ENCODE measurements around the gene ENTPD6. TPM values are rescaled to one million over a fixed set of nuclear protein-coding genes. Genes with fewer than 3 reads are reported as not detected.

ENTPD6 gene
- total RNA-seq, 1 experiment from 2014 or later: 80.4 TPM

GRCh38 chr20:25246182-25246999, 50.9 kb downstream of the ENTPD6 start:
- ChIA-PET POLR2A (ENCODE audit: unreplicated experiment) (interaction anchor here (0.6 kb wide), 4 partner anchors 19 to 1897 kb away, joined by 3 to 7 read pairs (median 3); no protein-coding TSS in a partner anchor), CTCF (interaction anchor here (0.6 to 2.4 kb wide), 4 partner anchors 9 to 386 kb away, joined by 3 to 22 read pairs (median 6); partner anchors contain the start of gene ENTPD6)
- intact Hi-C loops (cut with micrococcal nuclease; ENCODE audit: unreplicated experiment): loop anchor here (2.0 kb wide), 1 partner anchor 50 kb away; no protein-coding TSS in a partner anchor
- BruUV-seq (replicated peaks): TSS peak; percentile 65
- DNase-seq: no peak
- H3K9me2 ChIP-seq (ENCODE audit: insufficient read depth): no peaks in the 10 kb centered on the region
- H4K20me1 ChIP-seq (ENCODE audit: insufficient read depth): peaks cover 25% of the 10 kb centered on the region
- peaks cover 9% of the 10 kb centered on the region; the same call in 1 of the 2 replicates for H3K36me3 ChIP-seq (ENCODE audit: low read depth)
- peak overlapping the region; percentile 83 for H3K27ac ChIP-seq
- TF ChIP-seq CTCF (conservative IDR thresholded peaks at IDR 0.05) (no peak), EZH2 (IDR thresholded peaks at IDR 0.05; ENCODE audit: low read depth) (no peak)
- H3K27me3 ChIP-seq (ENCODE audit: insufficient read depth, low read depth): no peaks in the 10 kb centered on the region
- peaks cover 4% of the 10 kb centered on the region; the same call in 1 of the 2 replicates for H3F3A ChIP-seq (ENCODE audit: insufficient read depth, low read depth)
- peak overlapping the region; percentile 86 for H3K4me2 ChIP-seq
- H3K4me1 ChIP-seq (replicated peaks; ENCODE audit: insufficient read depth): peaks cover 40% of the 10 kb centered on the region
- peaks cover 42% of the 10 kb centered on the region for H3K79me2 ChIP-seq (ENCODE audit: low read depth)
- H2AFZ ChIP-seq: no peak overlapping the region
- H3K4me3 ChIP-seq: peak overlapping the region; percentile 96
- H3K9me3 ChIP-seq (ENCODE audit: insufficient read depth, low read depth): no peaks in the 10 kb centered on the region

- CTCF ChIA-PET: interaction anchor here (0.5 to 2.4 kb wide), 6 partner anchors 9 to 386 kb away, joined by 3 to 22 read pairs (median 5); partner anchors contain the start of genes ENTPD6 and GINS1
- Histone ChIP-seq H3K36me3 (ENCODE audit: low read depth) (peaks cover 12% of the 10 kb centered on the region; the same call in 1 of the 2 replicates), H3F3A (ENCODE audit: insufficient read depth, low read depth) (peaks cover 10% of the 10 kb centered on the region; the same call in 1 of the 2 replicates), H3K4me2 (peak overlapping the region; percentile 86), H3K9me3 (ENCODE audit: insufficient read depth, low read depth) (no peaks in the 10 kb centered on the region), H3K4me1 (replicated peaks; ENCODE audit: insufficient read depth) (peaks cover 47% of the 10 kb centered on the region), H4K20me1 (ENCODE audit: insufficient read depth) (peaks cover 32% of the 10 kb centered on the region), H3K4me3 (peak overlapping the region; percentile 96), H3K79me2 (ENCODE audit: low read depth) (peaks cover 49% of the 10 kb centered on the region), H3K27me3 (ENCODE audit: insufficient read depth, low read depth) (no peaks in the 10 kb centered on the region), H2AFZ (peak overlapping the region; percentile 68), H3K9me2 (ENCODE audit: insufficient read depth) (no peaks in the 10 kb centered on the region), H3K27ac (peak overlapping the region; percentile 83)
- TF ChIP-seq CTCF (conservative IDR thresholded peaks at IDR 0.05): peak; percentile 68; the same call in 1 of the 2 replicates
- TF ChIP-seq EZH2 (IDR thresholded peaks at IDR 0.05; ENCODE audit: low read depth): no peak
- DNase-seq: peak; percentile 48 to 60
- BruUV-seq (replicated peaks): no TSS peak
- intact Hi-C loops (cut with micrococcal nuclease; ENCODE audit: unreplicated experiment): loop anchor here (1.0 to 2.0 kb wide), 2 partner anchors 9 to 50 kb away; no protein-coding TSS in a partner anchor
- POLR2A ChIA-PET (ENCODE audit: unreplicated experiment): interaction anchor here (0.5 to 1.4 kb wide), 8 partner anchors 14 to 1897 kb away, joined by 3 to 16 read pairs (median 4); no protein-coding TSS in a partner anchor
Observed at GRCh38 chr20:25247000-25247517, 51.5 kb downstream of the ENTPD6 start.

DNA sequence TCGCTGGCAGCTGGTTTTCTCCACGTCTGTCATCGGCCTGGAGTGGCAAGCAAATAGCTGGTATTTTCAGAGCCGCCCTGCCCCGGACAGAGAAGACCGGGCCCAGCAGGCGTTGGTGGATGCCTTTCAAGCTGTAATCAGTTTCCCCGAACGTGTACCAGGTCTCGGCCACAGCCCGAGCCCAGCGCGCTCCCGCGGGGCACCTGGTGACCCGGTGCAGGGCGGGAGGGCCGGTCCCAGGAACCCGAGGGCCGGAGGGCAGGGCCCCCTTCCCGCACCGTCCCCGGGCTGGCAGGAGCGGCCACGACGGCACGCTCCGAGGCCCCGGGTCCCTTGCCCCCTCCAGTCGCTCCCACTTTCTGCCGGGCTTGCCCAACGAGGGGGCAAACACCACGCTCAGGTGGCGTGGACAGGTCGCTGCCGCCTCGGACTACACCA, 52.0 kb downstream of the ENTPD6 start:
- BruUV-seq (replicated peaks): no TSS peak
- H3K9me2 ChIP-seq (ENCODE audit: insufficient read depth): no peaks in the 10 kb centered on the region
- CTCF ChIA-PET: interaction anchor here (0.5 to 2.4 kb wide), 6 partner anchors 8 to 160 kb away, joined by 3 to 22 read pairs (median 5); partner anchors contain the start of genes ENTPD6 and GINS1
- H3K4me2 ChIP-seq: peak overlapping the region; percentile 86
- H2AFZ ChIP-seq: peak overlapping the region; percentile 68
- POLR2A ChIA-PET (ENCODE audit: unreplicated experiment): interaction anchor here (0.5 to 1.4 kb wide), 6 partner anchors 11 to 1207 kb away, joined by 3 to 16 read pairs (median 5); no protein-coding TSS in a partner anchor
- H3F3A ChIP-seq (ENCODE audit: insufficient read depth, low read depth): peaks cover 15% of the 10 kb centered on the region
- H3K27me3 ChIP-seq (ENCODE audit: insufficient read depth, low read depth): no peaks in the 10 kb centered on the region
- intact Hi-C loops (cut with micrococcal nuclease; ENCODE audit: unreplicated experiment): loop anchor here (1.0 to 2.0 kb wide), 2 partner anchors 9 to 51 kb away; no protein-coding TSS in a partner anchor
- H3K79me2 ChIP-seq (ENCODE audit: low read depth): peaks cover 54% of the 10 kb centered on the region
- peaks cover 36% of the 10 kb centered on the region for H4K20me1 ChIP-seq (ENCODE audit: insufficient read depth)
- peak in 1 of 2 experiments; percentile 73 for DNase-seq
- peak overlapping the region; percentile 83 for H3K27ac ChIP-seq
- no peak for TF ChIP-seq EZH2 (IDR thresholded peaks at IDR 0.05; ENCODE audit: low read depth)
- no peak for TF ChIP-seq CTCF (conservative IDR thresholded peaks at IDR 0.05)
- peaks cover 52% of the 10 kb centered on the region for H3K4me1 ChIP-seq (replicated peaks; ENCODE audit: insufficient read depth)
- peaks cover 12% of the 10 kb centered on the region; the same call in 1 of the 2 replicates for H3K36me3 ChIP-seq (ENCODE audit: low read depth)
- peak overlapping the region; percentile 96 for H3K4me3 ChIP-seq
- no peaks in the 10 kb centered on the region for H3K9me3 ChIP-seq (ENCODE audit: insufficient read depth, low read depth)

All from PC-9 (cell line).